H1 (cell line): ENCODE measurements around the gene R3HDM4. TPM values are rescaled to one million over a fixed set of nuclear protein-coding genes. Genes with fewer than 3 reads are reported as not detected.
A peak's percentile ranks its signal among the peaks of the same experiment; 100 is the strongest.

Experiments used
- CTCF ChIA-PET: fragments of 300-600 bp; sonication (Branson Sonifier 250); formaldehyde crosslinking; loops from one replicate; lab custom pipeline; 2021; ENCODE audit not compliant: partially characterized antibody; lab: Charles Lee
- POLR2A ChIA-PET: fragments of 300-600 bp; sonication (Branson Sonifier 250); formaldehyde crosslinking; loops from one replicate; lab custom pipeline; 2021; ENCODE audit warnings: inconsistent platforms; ENCODE audit not compliant: partially characterized antibody; lab: Charles Lee
- DNase-seq, 2 experiments: peaks; one replicate each; pipeline versions ENCODE4 v3.0.0 to v3.0.0-alpha.2; 2010 to 2022; ENCODE audit warnings: low spot score in 2 of 2, low read depth in 1 of 2, mixed read lengths in 1 of 2
- FAIRE-seq: peaks from 2 replicates; lab custom pipeline; 2011; peaks lifted over from hg19 to GRCh38; lab: Jason Lieb, UNC
- H2AFZ ChIP-seq: 2 replicates; pipeline ENCODE4 v1.8.1; 2012; ENCODE audit warnings: low read length, inconsistent platforms
- H2AK5ac ChIP-seq: 2 replicates; pipeline ENCODE4 v1.6.1; 2013; ENCODE audit warnings: low read depth, low read length
- H2BK120ac ChIP-seq: replicated peaks from 2 replicates; pipeline ENCODE3; 2013; ENCODE audit warnings: low read depth, low read length, inconsistent platforms
- H2BK12ac ChIP-seq: 2 replicates; pipeline ENCODE4 v1.6.1; 2013; ENCODE audit warnings: low read depth, low read length
- H2BK15ac ChIP-seq: 2 replicates; pipeline ENCODE4 v1.6.1; 2013; ENCODE audit warnings: low read length
- H2BK20ac ChIP-seq: 2 replicates; pipeline ENCODE4 v1.6.1; 2013; ENCODE audit warnings: low read length
- H2BK5ac ChIP-seq: 2 replicates; pipeline ENCODE4 v1.6.1; 2013; ENCODE audit warnings: low read depth, low read length
- H3K14ac ChIP-seq: 2 replicates; pipeline ENCODE4 v1.6.1; 2013; ENCODE audit warnings: inconsistent platforms; ENCODE audit not compliant: insufficient read length
- H3K18ac ChIP-seq: 2 replicates; pipeline ENCODE4 v1.6.1; 2013; ENCODE audit warnings: low read length; ENCODE audit errors: extremely low read depth
- H3K23ac ChIP-seq: 2 replicates; pipeline ENCODE4 v1.6.1; 2013; ENCODE audit warnings: inconsistent platforms; ENCODE audit not compliant: insufficient read length
- H3K23me2 ChIP-seq: 2 replicates; pipeline ENCODE4 v1.6.1; 2013; ENCODE audit warnings: low read depth, low read length
- H3K27ac ChIP-seq: 2 replicates; pipeline ENCODE4 v1.6.1; 2011; ENCODE audit warnings: low read depth, low read length, inconsistent platforms
- H3K27me3 ChIP-seq, 4 experiments: replicated peaks in 1 of 4; 1 replicate in 1 of 4; 2 replicates in 3 of 4; pipeline versions ENCODE4 v1.6.1 to v1.8.1; 2011 to 2013; ENCODE audit warnings: low read length in 3 of 4, mild to moderate bottlenecking in 3 of 4, inconsistent platforms in 2 of 4, mixed read lengths in 2 of 4, moderate library complexity in 1 of 4; ENCODE audit not compliant: control insufficient read depth in 3 of 4, insufficient read depth in 3 of 4; ENCODE audit errors: extremely low read depth in 1 of 4
- H3K36me3 ChIP-seq, 4 experiments: 2 replicates each; pipeline versions ENCODE4 v1.6.1 to v1.8.1; 2011 to 2013; ENCODE audit warnings: mild to moderate bottlenecking in 4 of 4, low read length in 3 of 4, moderate library complexity in 2 of 4, control low read depth in 1 of 4, inconsistent platforms in 1 of 4; ENCODE audit not compliant: insufficient read depth in 4 of 4, control insufficient read depth in 2 of 4
- H3K4ac ChIP-seq: replicated peaks from 2 replicates; pipeline ENCODE3; 2013; ENCODE audit warnings: low read length, low read depth, mixed read lengths, inconsistent platforms; ENCODE audit not compliant: insufficient read length
- H3K4me1 ChIP-seq, 4 experiments: replicated peaks in 1 of 4; 1 replicate in 1 of 4; 2 replicates in 3 of 4; pipeline versions ENCODE4 v1.6.1 to v1.8.1; 2011 to 2013; ENCODE audit warnings: low read length in 3 of 4, inconsistent platforms in 2 of 4, mixed read lengths in 1 of 4; ENCODE audit not compliant: insufficient read depth in 4 of 4, control insufficient read depth in 3 of 4
- H3K4me2 ChIP-seq, 2 experiments: 2 replicates each; pipeline versions ENCODE4 v1.6.1 to v1.8.1; 2011 to 2013; ENCODE audit warnings: low read depth in 2 of 2, low read length in 2 of 2, control low read depth in 1 of 2, inconsistent platforms in 1 of 2, mild to moderate bottlenecking in 1 of 2; ENCODE audit not compliant: insufficient read depth in 1 of 2
- H3K4me3 ChIP-seq, 4 experiments: fragments of 200-600, 300-600 bp in 1 of 4; sonication (generic), shearing (Covaris generic), sonication (Bioruptor Twin) in 1 of 4; 2 replicates each; pipeline versions ENCODE4 v1.5.1 to v1.8.1; 2011 to 2016; ENCODE audit warnings: low read length in 4 of 4, low read depth in 3 of 4, control low read depth in 2 of 4, inconsistent platforms in 2 of 4, mild to moderate bottlenecking in 2 of 4, mixed read lengths in 1 of 4, moderate library complexity in 1 of 4; ENCODE audit not compliant: insufficient read depth in 2 of 4; ENCODE audit errors: extremely low read depth in 1 of 4
- H3K56ac ChIP-seq: replicated peaks from 2 replicates; pipeline ENCODE3; 2013; ENCODE audit warnings: low read depth, mild to moderate bottlenecking, mixed read lengths, low read length, inconsistent platforms; ENCODE audit not compliant: insufficient read length
- H3K79me1 ChIP-seq: 2 replicates; pipeline ENCODE4 v1.6.1; 2013; ENCODE audit warnings: low read depth, low read length, control low read depth
- H3K79me2 ChIP-seq, 2 experiments: 2 replicates each; pipeline versions ENCODE4 v1.6.1 to v1.8.1; 2012 to 2013; ENCODE audit warnings: low read length in 2 of 2, mild to moderate bottlenecking in 2 of 2, inconsistent platforms in 1 of 2; ENCODE audit not compliant: insufficient read depth in 2 of 2, control insufficient read depth in 1 of 2
- H3K9ac ChIP-seq, 4 experiments: replicated peaks in 1 of 4; 1 replicate in 1 of 4; 2 replicates in 3 of 4; pipeline versions ENCODE4 v1.6.1 to v1.8.1; 2011 to 2013; ENCODE audit warnings: low read depth in 3 of 4, low read length in 3 of 4, control low read depth in 2 of 4, mild to moderate bottlenecking in 2 of 4, moderate library complexity in 2 of 4, inconsistent platforms in 1 of 4; ENCODE audit errors: extremely low read depth in 1 of 4
- H3K9me3 ChIP-seq, 2 experiments: 2 replicates each; pipeline versions ENCODE4 v1.6.1 to v1.8.1; 2012 to 2013; ENCODE audit warnings: mild to moderate bottlenecking in 2 of 2, moderate library complexity in 2 of 2, control low read depth in 1 of 2, inconsistent platforms in 1 of 2, low read depth in 1 of 2, low read length in 1 of 2, mixed read lengths in 1 of 2; ENCODE audit not compliant: insufficient read depth in 2 of 2
- H4K20me1 ChIP-seq, 2 experiments: replicated peaks in 1 of 2; 2 replicates each; pipeline versions ENCODE3 to v1.8.1; 2011 to 2013; ENCODE audit warnings: inconsistent platforms in 2 of 2, low read length in 2 of 2, mild to moderate bottlenecking in 1 of 2; ENCODE audit not compliant: insufficient read depth in 2 of 2, control insufficient read depth in 1 of 2
- H4K5ac ChIP-seq: 2 replicates; pipeline ENCODE4 v1.6.1; 2013; ENCODE audit warnings: low read length, low read depth, mixed read lengths, inconsistent platforms; ENCODE audit not compliant: insufficient read length
- H4K8ac ChIP-seq: 2 replicates; pipeline ENCODE4 v1.8.0; 2013; ENCODE audit warnings: mild to moderate bottlenecking, moderate library complexity, low read length, inconsistent platforms; ENCODE audit not compliant: insufficient read depth; ENCODE audit errors: extremely low read depth
- H4K91ac ChIP-seq: replicated peaks from 2 replicates; pipeline ENCODE3; 2013; ENCODE audit warnings: low read length, mixed read lengths, inconsistent platforms; ENCODE audit not compliant: insufficient read length
- ATF3 ChIP-seq: IDR thresholded peaks from 2 replicates; pipeline ENCODE4 v1.6.1; 2011; ENCODE audit warnings: low read depth, mild to moderate bottlenecking, low read length; ENCODE audit not compliant: insufficient read depth
- RNF2 ChIP-seq: fragments of 200-900, 300-1000 bp; sonication (generic); IDR thresholded peaks from 2 replicates; pipeline ENCODE4 v1.7.1; 2016; ENCODE audit warnings: borderline replicate concordance, low read depth, mild to moderate bottlenecking, antibody characterized with exemption, low read length; ENCODE audit not compliant: poor library complexity, severe bottlenecking; ENCODE audit errors: missing control alignments
- SUZ12 ChIP-seq: fragments of 200-600 bp; sonication (generic); IDR thresholded peaks from 2 replicates; pipeline ENCODE4 v1.6.1; 2012; ENCODE audit warnings: mild to moderate bottlenecking, inconsistent platforms, low read length, moderate library complexity, mixed read lengths
- WGBS, 2 experiments: shearing (Covaris generic) in 1 of 2; methylation state at CpG; one replicate each; pipeline versions ENCODE4 v1.1.6 to v1.1.7; 2013 to 2015; ENCODE audit warnings: low lambda C conversion rate in 2 of 2, mixed read lengths in 2 of 2, inconsistent platforms in 1 of 2, low coverage in 1 of 2, missing lambda C conversion rate in 1 of 2; ENCODE audit not compliant: insufficient replicate concordance in 2 of 2, insufficient coverage in 1 of 2, insufficient read length in 1 of 2; ENCODE audit errors: extremely low coverage in 1 of 2, missing lambda C conversion rate in 1 of 2; 5-methylcytosine and 5-hydroxymethylcytosine counted together
- polyA plus RNA-seq, 7 experiments: library from polyadenylated mRNA; depleted of rRNA in 3 of 7; stranded (reverse) in 5 of 7; unstranded in 2 of 7; fragments of >200 nt in 5 of 7; fragments of 200-250 nt in 2 of 7; gene quantifications; 1 replicate in 5 of 7; 2 replicates in 1 of 7; 4 replicates in 1 of 7; pipeline versions ENCODE4 v1.2.1 to v1.2.3, GENCODE V29; 2011 to 2013; ENCODE audit warnings: missing spikeins in 2 of 7, mixed read lengths in 2 of 7
- total RNA-seq: library from RNA; stranded (reverse); fragmentation: NEBNext Ultra II Directional; extraction: Animal tissue kit (Norgen Biotek cat#: 25700); gene quantifications from 2 replicates; pipeline ENCODE4 v1.2.1, GENCODE V29; 2021

Gene R3HDM4
- total and polyA plus RNA-seq, 2 of the 8 experiments (the other 6 are each of a cell fraction or from before 2014, with no cell fraction given) = 76.8 to 102 TPM

- H2BK15ac ChIP-seq = no peak overlapping the region
- no peak overlapping the region for H4K91ac ChIP-seq
- H2BK5ac ChIP-seq = no peak overlapping the region; the same call in 1 of the 2 replicates
- POLR2A ChIA-PET = interaction anchor here (2.2 kb wide), 1 partner anchor 55 kb away, joined by 10 read pairs; no protein-coding TSS in a partner anchor
- TF ChIP-seq ATF3 (no peak), SUZ12 (0 out of 2 replicates have a peak, but pooled peaks have one; percentile 1), RNF2 (peak; percentile 26)
- TF ChIP-seq, all 59 proteins: peak for 2
- Histone ChIP-seq H3K27me3 (peaks cover 32 to 44% (median 38%) of the 10 kb centered on the region in 4 experiments), H2AFZ (no peak overlapping the region), H2BK12ac (no peak overlapping the region), H4K8ac (no peak overlapping the region), H3K27ac (no peak overlapping the region), H3K4me2 (peak overlapping the region; percentile 30 to 97), H3K4me1 (peaks cover 0 to 22% (median 11%) of the 10 kb centered on the region in 4 experiments; a peak in 5 of 7 replicates), H3K56ac (no peak overlapping the region), H3K18ac (no peak overlapping the region), H2AK5ac (no peak overlapping the region), H3K79me2 (no peaks in the 10 kb centered on the region), H3K23me2 (peaks cover 25% of the 10 kb centered on the region; the same call in 1 of the 2 replicates), H3K14ac (no peak overlapping the region), H2BK20ac (no peak overlapping the region), H3K9me3 (no peaks in the 10 kb centered on the region), H2BK120ac (no peak overlapping the region), H3K23ac (no peak overlapping the region), H3K79me1 (no peaks in the 10 kb centered on the region), H3K4me3 (peak overlapping the region; percentile 10 to 76 (median 54); a peak in 7 of 8 replicates), H3K36me3 (peaks cover 0 to 5% (median 0%) of the 10 kb centered on the region in 4 experiments; a peak in 1 of 8 replicates), H3K9ac (no peak overlapping the region), H3K4ac (no peak overlapping the region), H4K5ac (no peak overlapping the region), H4K20me1 (peaks cover 0 to 6% of the 10 kb centered on the region in 2 experiments)
- FAIRE-seq = no peak
- CTCF ChIA-PET = interaction anchor here (0.6 to 1.1 kb wide), 9 partner anchors 35 to 199 kb away, joined by 3 to 5 read pairs (median 3); partner anchors contain the start of gene WDR18
- DNase-seq = no peak
- WGBS, 2 experiments = 8% methylated on average over 9 of the region's 12 CpGs; no CpG with 5 or more reads in 1 of the 2 experiments
Measured at GRCh38 chr19:918152-918437, 5.1 kb upstream of the R3HDM4 start.
